HUES6 (cell line): ENCODE measurements around the gene TEKTIP1.

Experiments
- H3K27ac ChIP-seq: 2 replicates; pipeline ENCODE4 v1.7.0; 2013; ENCODE audit warnings: low read depth, mild to moderate bottlenecking, low read length, inconsistent platforms
- H3K27me3 ChIP-seq: 2 replicates; pipeline ENCODE4 v1.6.1; 2013; ENCODE audit warnings: low read length; ENCODE audit not compliant: control insufficient read depth, insufficient read depth
- H3K36me3 ChIP-seq: 2 replicates; pipeline ENCODE4 v1.6.1; 2013; ENCODE audit warnings: low read length; ENCODE audit not compliant: control insufficient read depth, insufficient read depth
- H3K4me1 ChIP-seq: 2 replicates; pipeline ENCODE4 v1.6.1; 2013; ENCODE audit warnings: low read length; ENCODE audit not compliant: control insufficient read depth, insufficient read depth
- H3K4me3 ChIP-seq: 2 replicates; pipeline ENCODE4 v1.5.1; 2013; ENCODE audit warnings: low read depth, low read length
- H3K9ac ChIP-seq: one replicate; pipeline ENCODE4 v1.6.1; 2013; ENCODE audit warnings: mild to moderate bottlenecking, low read length
- H3K9me3 ChIP-seq: 2 replicates; pipeline ENCODE4 v1.6.1; 2013; ENCODE audit warnings: low read depth, low read length; ENCODE audit not compliant: control insufficient read depth, insufficient read depth

TEKTIP1 gene

GRCh38 chr19:3544058-3544376 is 5.0 kb downstream of the TEKTIP1 start:
- H3K9ac ChIP-seq: no peak overlapping the region
- no peaks in the 10 kb centered on the region for H3K4me1 ChIP-seq
- no peak overlapping the region for H3K4me3 ChIP-seq
- H3K9me3 ChIP-seq: no peaks in the 10 kb centered on the region
- no peaks in the 10 kb centered on the region for H3K27me3 ChIP-seq
- peaks cover 34% of the 10 kb centered on the region for H3K36me3 ChIP-seq
- H3K27ac ChIP-seq: no peak overlapping the region

- H3K36me3 ChIP-seq: peaks cover 30% of the 10 kb centered on the region
- H3K4me3 ChIP-seq: no peak overlapping the region
- no peaks in the 10 kb centered on the region for H3K27me3 ChIP-seq
- H3K9me3 ChIP-seq: no peaks in the 10 kb centered on the region
- no peak overlapping the region for H3K9ac ChIP-seq
- no peak overlapping the region for H3K27ac ChIP-seq
- no peaks in the 10 kb centered on the region for H3K4me1 ChIP-seq
Measured at GRCh38 chr19:3544742-3545668, 6.0 kb downstream of the TEKTIP1 start.

GRCh38 chr19:3545669-3546034 is 6.7 kb downstream of the TEKTIP1 start:
- Histone ChIP-seq H3K9me3 (no peaks in the 10 kb centered on the region), H3K9ac (no peak overlapping the region), H3K27ac (no peak overlapping the region), H3K4me3 (no peak overlapping the region), H3K4me1 (no peaks in the 10 kb centered on the region), H3K36me3 (peaks cover 30% of the 10 kb centered on the region), H3K27me3 (no peaks in the 10 kb centered on the region)

GRCh38 chr19:3546119-3546518 is 7.1 kb downstream of the TEKTIP1 start:
- H3K9me3 ChIP-seq: no peaks in the 10 kb centered on the region
- H3K27me3 ChIP-seq: no peaks in the 10 kb centered on the region
- no peak overlapping the region for H3K9ac ChIP-seq
- H3K36me3 ChIP-seq: peaks cover 33% of the 10 kb centered on the region
- no peak overlapping the region for H3K27ac ChIP-seq
- H3K4me1 ChIP-seq: no peaks in the 10 kb centered on the region
- no peak overlapping the region for H3K4me3 ChIP-seq

- H3K27me3 ChIP-seq: no peaks in the 10 kb centered on the region
- no peaks in the 10 kb centered on the region for H3K9me3 ChIP-seq
- H3K36me3 ChIP-seq: peaks cover 33% of the 10 kb centered on the region
- H3K4me3 ChIP-seq: no peak overlapping the region
- H3K4me1 ChIP-seq: no peaks in the 10 kb centered on the region
- H3K9ac ChIP-seq: no peak overlapping the region
- no peak overlapping the region for H3K27ac ChIP-seq
Measured at GRCh38 chr19:3547301-3547731, 8.3 kb downstream of the TEKTIP1 start.

- no peaks in the 10 kb centered on the region; the same call in 1 of the 2 replicates for H3K4me1 ChIP-seq
Measured at GRCh38 chr19:3547767-3548282, 8.9 kb downstream of the TEKTIP1 start.

GRCh38 chr19:3548606-3549005 is 9.6 kb downstream of the TEKTIP1 start:
- Histone ChIP-seq H3K27me3 (no peaks in the 10 kb centered on the region), H3K9ac (no peak overlapping the region), H3K4me1 (peaks cover 2% of the 10 kb centered on the region; the same call in 1 of the 2 replicates), H3K9me3 (no peaks in the 10 kb centered on the region), H3K4me3 (no peak overlapping the region), H3K27ac (no peak overlapping the region), H3K36me3 (peaks cover 30% of the 10 kb centered on the region)

More at GRCh38 chr19:3547767-3548282, 8.9 kb downstream of the TEKTIP1 start:
- H3K9ac ChIP-seq: no peak overlapping the region
- H3K27me3 ChIP-seq: no peaks in the 10 kb centered on the region
- no peak overlapping the region for H3K4me3 ChIP-seq
- H3K27ac ChIP-seq: no peak overlapping the region
- H3K36me3 ChIP-seq: peaks cover 30% of the 10 kb centered on the region
- H3K9me3 ChIP-seq: no peaks in the 10 kb centered on the region

- no peak overlapping the region for H3K9ac ChIP-seq
- H3K27me3 ChIP-seq: no peaks in the 10 kb centered on the region
- no peaks in the 10 kb centered on the region for H3K9me3 ChIP-seq
- peaks cover 27% of the 10 kb centered on the region for H3K36me3 ChIP-seq
- peaks cover 2% of the 10 kb centered on the region; the same call in 1 of the 2 replicates for H3K4me1 ChIP-seq
- no peak overlapping the region for H3K27ac ChIP-seq
- H3K4me3 ChIP-seq: no peak overlapping the region
Measured at GRCh38 chr19:3549816-3550215, 10.8 kb downstream of the TEKTIP1 start.

GRCh38 chr19:3550947-3551791 is 12.2 kb downstream of the TEKTIP1 start:
- H3K4me1 ChIP-seq: peaks cover 6% of the 10 kb centered on the region; the same call in 1 of the 2 replicates
- no peaks in the 10 kb centered on the region for H3K27me3 ChIP-seq
- no peak overlapping the region for H3K4me3 ChIP-seq
- no peaks in the 10 kb centered on the region for H3K9me3 ChIP-seq
- H3K27ac ChIP-seq: no peak overlapping the region
- H3K9ac ChIP-seq: no peak overlapping the region
- peaks cover 17% of the 10 kb centered on the region for H3K36me3 ChIP-seq

GRCh38 chr19:3551792-3552095 is 12.8 kb downstream of the TEKTIP1 start:
- Histone ChIP-seq H3K4me3 (no peak overlapping the region), H3K9ac (no peak overlapping the region), H3K4me1 (peaks cover 6% of the 10 kb centered on the region; the same call in 1 of the 2 replicates), H3K36me3 (peaks cover 13% of the 10 kb centered on the region), H3K27me3 (no peaks in the 10 kb centered on the region; the same call in 1 of the 2 replicates), H3K27ac (no peak overlapping the region), H3K9me3 (no peaks in the 10 kb centered on the region)
